NB4 (cell line): Measurements from ENCODE around the gene SPTAN1.
"Not testable (repeated sequence)": the region's sequence is repeated elsewhere in the genome, so short reads cannot be mapped to it uniquely, and the experiment has no call there.

Experiments used
- DNase-seq: peaks from one replicate; pipeline ENCODE4 v3.0.0; 2010; ENCODE audit warnings: low read depth
- H3K4me3 ChIP-seq: one replicate; pipeline ENCODE4 v1.5.1; 2011; ENCODE audit warnings: mild to moderate bottlenecking, low read depth, low read length, moderate library complexity
- CTCF ChIP-seq: IDR thresholded peaks from one replicate; pipeline ENCODE4 v1.5.1; 2012; ENCODE audit warnings: low read depth, low read length
- MYC ChIP-seq: IDR thresholded peaks from 2 replicates; pipeline ENCODE4 v1.6.1; 2011; ENCODE audit warnings: low read depth, low read length
- POLR2A ChIP-seq: IDR thresholded peaks from 2 replicates; pipeline ENCODE4 v1.6.1; 2011; ENCODE audit warnings: mild to moderate bottlenecking; ENCODE audit not compliant: insufficient read length; ENCODE audit errors: extremely low read depth
- TF ChIP-seq, protein P1 (sequence below): IDR thresholded peaks from 2 replicates; pipeline ENCODE4 v1.6.1; 2011; ENCODE audit warnings: low read depth, low read length

SPTAN1 gene

GRCh38 chr9:128657796-128658195, 105.4 kb downstream of the SPTAN1 start:
- H3K4me3 ChIP-seq, result no peak overlapping the region
- TF ChIP-seq POLR2A, result no peak
- no peak for TF ChIP-seq MYC
- TF ChIP-seq, protein P1, sequence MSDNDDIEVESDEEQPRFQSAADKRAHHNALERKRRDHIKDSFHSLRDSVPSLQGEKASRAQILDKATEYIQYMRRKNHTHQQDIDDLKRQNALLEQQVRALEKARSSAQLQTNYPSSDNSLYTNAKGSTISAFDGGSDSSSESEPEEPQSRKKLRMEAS, result no peak
- no peak for TF ChIP-seq CTCF
- DNase-seq, result no peak

- DNase-seq, result peak; percentile 42
These were observed 114.1 kb downstream of the SPTAN1 start for GRCh38 chr9:128666481-128666941.

DNA sequence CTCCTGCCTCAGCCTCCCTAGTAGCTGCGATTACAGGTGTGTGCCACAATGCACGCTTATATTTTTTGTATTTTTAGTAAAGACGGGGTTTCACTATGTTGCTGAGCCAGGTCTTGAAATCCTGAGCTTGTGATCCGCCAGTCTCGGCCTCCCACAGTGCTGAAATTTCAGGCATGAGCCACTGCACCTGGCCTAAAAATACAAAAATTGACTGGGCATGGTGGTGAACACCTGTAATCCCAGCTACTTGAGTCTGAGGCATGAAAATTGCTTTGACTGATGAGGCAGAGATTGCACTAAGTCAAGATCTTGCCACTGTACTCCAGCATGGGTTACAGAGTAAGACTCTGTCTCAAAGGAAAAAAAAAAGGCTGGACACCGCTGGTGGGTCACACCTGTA, 117.4 kb downstream of the SPTAN1 start:
- no peak for DNase-seq
- H3K4me3 ChIP-seq, result no peak overlapping the region
- TF ChIP-seq CTCF, result no peak

More at GRCh38 chr9:128666481-128666941, 114.1 kb downstream of the SPTAN1 start:
- not testable (repeated sequence) for H3K4me3 ChIP-seq

DNA sequence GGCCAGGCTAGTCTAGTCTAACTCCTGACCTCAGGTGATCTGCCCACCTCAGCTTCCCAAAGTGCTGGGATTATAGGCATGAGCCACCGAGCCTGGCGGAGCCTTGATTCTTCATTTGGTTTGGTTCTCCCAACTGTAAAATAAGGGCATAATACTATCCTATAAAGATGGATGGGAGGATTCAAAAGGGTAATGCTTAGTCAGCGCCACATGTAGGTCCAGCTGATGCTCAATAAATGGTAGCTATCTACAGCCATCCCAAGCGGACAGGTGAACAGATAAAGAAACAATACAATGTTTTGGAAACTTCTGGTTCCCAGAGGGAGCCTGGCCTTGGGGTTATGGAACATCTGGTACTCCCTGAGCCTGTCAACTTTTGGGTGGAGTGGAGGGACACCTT, 123.0 kb downstream of the SPTAN1 start:
- TF ChIP-seq CTCF, result no peak
- TF ChIP-seq, protein P1, result no peak
- no peak for TF ChIP-seq POLR2A
- TF ChIP-seq MYC, result no peak
- H3K4me3 ChIP-seq, result no peak overlapping the region
- no peak for DNase-seq

- TF ChIP-seq MYC (no peak), CTCF (no peak), POLR2A (no peak)
- TF ChIP-seq, protein P1, result no peak
- no peak for DNase-seq
- H3K4me3 ChIP-seq, result no peak overlapping the region
These were observed 125.4 kb downstream of the SPTAN1 start for GRCh38 chr9:128677794-128678193.
